ENCODE measurements around the gene SCRT2.
"Not testable (repeated sequence)": the region's sequence is repeated elsewhere in the genome, so short reads cannot be mapped to it uniquely, and the experiment has no call there.

The SCRT2 gene

DNA sequence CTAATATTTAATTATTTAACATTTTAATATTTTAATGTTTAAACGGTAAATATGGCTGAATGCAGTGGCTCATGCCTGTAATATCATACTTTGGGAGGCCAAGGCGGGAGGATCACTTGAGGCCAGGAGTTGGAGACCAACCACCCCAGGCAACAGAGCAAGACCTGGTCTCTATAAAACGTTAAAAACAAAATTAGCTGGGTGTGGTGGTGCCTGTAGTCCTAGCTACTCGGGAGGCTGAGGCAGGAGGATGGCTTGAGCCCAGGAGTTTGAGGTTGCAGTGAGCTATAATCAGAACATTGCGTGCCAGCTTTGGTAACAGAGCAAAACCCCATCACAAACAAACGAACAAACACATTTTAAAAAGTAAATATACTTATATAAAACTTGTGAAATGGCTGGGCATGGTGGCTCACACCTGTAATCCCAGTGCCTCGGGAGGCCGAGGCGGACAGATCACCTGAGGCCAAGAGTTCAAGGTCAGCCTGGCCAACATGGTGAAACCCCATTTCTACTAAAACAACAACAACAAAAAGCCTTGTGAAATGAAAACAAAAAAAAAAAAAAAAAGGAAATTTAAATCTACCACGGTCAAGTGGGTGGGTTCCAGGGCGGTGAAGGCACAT, 30.8 kb downstream of the SCRT2 start:
- no peak overlapping the region for H3K4me3 ChIP-seq (ENCODE audit: low read length)
- TF ChIP-seq, protein P1, sequence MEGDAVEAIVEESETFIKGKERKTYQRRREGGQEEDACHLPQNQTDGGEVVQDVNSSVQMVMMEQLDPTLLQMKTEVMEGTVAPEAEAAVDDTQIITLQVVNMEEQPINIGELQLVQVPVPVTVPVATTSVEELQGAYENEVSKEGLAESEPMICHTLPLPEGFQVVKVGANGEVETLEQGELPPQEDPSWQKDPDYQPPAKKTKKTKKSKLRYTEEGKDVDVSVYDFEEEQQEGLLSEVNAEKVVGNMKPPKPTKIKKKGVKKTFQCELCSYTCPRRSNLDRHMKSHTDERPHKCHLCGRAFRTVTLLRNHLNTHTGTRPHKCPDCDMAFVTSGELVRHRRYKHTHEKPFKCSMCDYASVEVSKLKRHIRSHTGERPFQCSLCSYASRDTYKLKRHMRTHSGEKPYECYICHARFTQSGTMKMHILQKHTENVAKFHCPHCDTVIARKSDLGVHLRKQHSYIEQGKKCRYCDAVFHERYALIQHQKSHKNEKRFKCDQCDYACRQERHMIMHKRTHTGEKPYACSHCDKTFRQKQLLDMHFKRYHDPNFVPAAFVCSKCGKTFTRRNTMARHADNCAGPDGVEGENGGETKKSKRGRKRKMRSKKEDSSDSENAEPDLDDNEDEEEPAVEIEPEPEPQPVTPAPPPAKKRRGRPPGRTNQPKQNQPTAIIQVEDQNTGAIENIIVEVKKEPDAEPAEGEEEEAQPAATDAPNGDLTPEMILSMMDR (IDR thresholded peaks at IDR 0.05; ENCODE audit: insufficient read depth, low read depth, low read length, missing control alignments): no peak

DNA sequence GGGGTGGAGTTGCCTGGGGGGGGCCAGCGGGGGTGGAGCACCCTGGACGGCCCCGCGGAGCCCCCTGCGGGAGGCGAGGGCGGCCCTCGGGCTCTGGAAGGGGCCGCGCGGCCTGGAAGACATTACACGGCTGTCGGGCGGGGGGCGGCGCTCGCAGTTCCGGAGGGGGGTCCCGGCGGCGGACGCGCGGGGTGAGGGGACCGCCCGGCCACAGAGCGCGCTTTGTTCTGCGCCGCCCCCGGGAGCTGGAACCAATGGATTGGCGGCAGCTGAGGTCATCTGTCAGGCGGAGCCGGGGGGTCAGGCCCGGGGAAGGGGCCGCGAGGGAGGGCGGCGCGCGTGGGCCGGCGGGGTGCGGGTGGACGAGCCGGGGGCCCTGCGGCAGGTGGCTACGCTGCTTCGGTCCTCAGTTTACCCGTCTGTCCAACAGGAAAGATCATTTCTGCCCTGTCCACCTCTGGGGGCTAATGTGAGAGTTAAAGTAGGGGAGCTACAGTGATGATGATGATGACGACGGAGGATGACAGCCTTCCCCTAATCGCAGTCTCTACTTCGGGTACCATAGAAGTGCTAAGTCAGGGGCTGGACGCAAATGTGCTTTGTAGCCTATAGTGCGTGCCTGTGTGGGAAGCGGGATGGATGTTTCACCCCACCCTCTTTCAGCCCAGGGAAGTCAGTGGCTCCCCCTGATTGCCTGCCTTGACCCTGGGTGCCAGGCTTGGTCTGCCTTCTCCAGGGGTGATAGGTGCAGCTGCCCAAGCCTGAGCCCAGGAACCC, 33.0 kb downstream of the SCRT2 start:
- no peak overlapping the region for H3K4me3 ChIP-seq (ENCODE audit: low read length)
- TF ChIP-seq, protein P1 (IDR thresholded peaks at IDR 0.05; ENCODE audit: insufficient read depth, low read depth, low read length, missing control alignments): no peak
- DNase-seq (ENCODE audit: low read depth): no peak

More for the DNA sequence above, 30.8 kb downstream of the SCRT2 start:
- DNase-seq (ENCODE audit: low read depth): no peak

DNA sequence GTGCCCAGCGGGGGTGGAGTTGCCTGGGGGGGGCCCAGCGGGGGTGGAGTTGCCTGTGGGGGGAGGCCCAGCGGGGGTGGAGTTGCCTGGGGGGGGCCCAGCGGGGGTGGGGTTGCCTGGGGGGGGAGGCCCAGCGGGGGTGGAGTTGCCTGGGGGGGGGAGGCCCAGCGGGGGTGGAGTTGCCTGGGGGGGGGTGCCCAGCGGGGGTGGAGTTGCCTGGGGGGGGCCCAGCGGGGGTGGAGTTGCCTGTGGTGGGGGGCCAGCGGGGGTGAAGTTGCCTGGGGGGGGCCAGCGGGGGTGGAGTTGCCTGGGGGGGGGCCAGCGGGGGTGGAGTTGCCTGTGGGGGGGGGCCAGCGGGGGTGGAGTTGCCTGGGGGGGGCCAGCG, 33.6 kb downstream of the SCRT2 start:
- not testable (repeated sequence) for DNase-seq (ENCODE audit: low read depth); H3K4me3 ChIP-seq (ENCODE audit: low read length)

DNA sequence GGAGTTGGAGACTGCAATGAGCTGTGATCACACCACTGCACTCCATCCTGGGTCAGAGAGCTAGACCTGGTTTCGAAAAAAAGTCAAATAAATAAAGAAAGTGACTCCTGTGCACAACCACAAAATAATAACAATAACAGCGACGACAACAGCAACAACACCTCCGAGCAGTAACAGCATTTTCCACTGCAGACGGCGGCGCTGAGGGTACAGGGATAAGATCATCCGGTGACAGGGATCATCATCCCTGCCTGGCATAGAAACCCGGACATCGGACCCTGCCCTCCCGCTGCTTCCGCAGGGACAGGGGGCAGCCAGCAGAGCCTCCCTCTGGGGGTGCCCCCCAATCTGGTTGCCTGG, 34.1 kb downstream of the SCRT2 start:
- H3K4me3 ChIP-seq (ENCODE audit: low read length): no peak overlapping the region
- DNase-seq (ENCODE audit: low read depth): no peak
- TF ChIP-seq, protein P1 (IDR thresholded peaks at IDR 0.05; ENCODE audit: insufficient read depth, low read depth, low read length, missing control alignments): no peak

DNA sequence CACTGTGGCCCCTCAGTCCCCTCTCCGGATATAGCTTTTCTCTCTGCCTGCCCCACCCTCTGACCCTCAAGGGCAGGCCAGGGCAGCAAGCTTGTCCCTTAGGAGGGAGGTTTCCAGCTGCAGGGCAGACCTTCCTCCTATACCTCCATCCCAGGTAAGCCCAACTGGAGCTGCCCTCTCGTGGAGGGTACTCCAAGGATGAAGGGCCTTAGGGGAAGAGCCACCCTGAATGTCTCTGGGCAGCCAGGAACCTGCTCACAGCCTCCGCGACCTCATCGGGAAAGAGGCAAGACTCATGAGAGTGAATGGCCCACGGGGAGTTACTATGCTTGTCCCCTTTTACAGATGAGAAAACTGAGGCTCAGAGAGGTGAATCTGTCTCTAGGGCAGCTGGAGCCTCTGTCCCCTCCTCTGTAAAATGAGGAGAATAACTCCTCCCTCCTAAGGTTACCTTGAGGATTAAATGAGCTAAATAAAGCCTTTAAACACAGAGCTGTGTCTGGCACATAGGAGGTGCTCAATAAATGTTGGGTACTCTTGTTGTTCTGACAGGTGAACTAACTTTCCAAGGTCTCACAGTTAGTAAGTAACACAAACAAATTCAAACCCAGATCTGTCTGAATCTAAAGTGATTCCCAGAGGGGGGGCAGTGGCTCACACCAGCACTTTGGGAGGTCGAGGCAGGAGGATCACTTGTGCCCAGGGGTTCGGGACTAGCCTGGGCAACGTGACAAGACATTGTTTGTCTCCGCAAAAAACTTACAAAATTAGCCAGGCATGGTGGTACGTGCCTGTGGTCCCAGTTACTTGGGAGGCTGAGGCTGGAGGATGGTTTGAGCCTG, 34.7 kb downstream of the SCRT2 start:
- DNase-seq (ENCODE audit: low read depth): no peak
- TF ChIP-seq, protein P1 (IDR thresholded peaks at IDR 0.05; ENCODE audit: insufficient read depth, low read depth, low read length, missing control alignments): no peak
- no peak overlapping the region for H3K4me3 ChIP-seq (ENCODE audit: low read length)

DNA sequence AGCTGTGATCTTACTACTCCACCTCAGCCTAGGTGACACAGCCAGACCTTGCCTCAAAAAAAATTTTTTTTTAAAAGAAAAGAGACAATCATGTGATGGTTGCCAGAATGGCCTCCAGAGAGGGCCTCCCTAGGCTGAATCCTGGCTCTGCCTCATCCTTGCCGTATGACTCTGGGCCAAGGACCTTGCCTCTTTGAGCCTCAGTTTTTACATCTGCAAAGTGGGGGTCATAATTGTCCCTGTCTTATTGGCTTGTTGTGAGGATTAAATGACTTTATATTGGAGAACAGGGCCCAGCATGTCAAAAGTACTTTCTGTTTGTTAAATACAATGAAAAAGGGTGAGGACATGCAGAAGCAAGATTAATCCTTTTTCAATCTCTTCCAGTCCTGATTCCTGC, 37.0 kb downstream of the SCRT2 start:
- no peak overlapping the region for H3K4me3 ChIP-seq (ENCODE audit: low read length)
- DNase-seq (ENCODE audit: low read depth): no peak
- TF ChIP-seq, protein P1 (IDR thresholded peaks at IDR 0.05; ENCODE audit: insufficient read depth, low read depth, low read length, missing control alignments): no peak

DNA sequence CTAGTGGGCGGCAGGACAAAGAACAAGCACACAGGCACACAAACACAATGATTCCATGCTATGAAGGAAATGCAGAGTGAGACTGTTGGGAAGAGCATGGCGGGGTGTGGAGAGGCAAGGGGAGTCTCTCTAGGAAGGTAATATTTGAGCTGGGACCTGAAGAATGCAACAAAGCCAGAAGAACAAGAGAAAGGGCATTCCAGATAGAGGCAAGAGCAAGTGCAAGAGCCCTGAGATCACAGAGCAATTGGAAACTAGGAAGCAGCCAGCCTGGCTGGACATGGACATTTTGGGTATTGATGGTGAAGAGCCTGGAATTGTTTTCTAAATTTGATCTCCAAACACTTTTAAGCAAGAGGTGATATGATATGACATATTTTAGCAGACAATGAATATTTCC, 38.0 kb downstream of the SCRT2 start:
- no peak overlapping the region for H3K4me3 ChIP-seq (ENCODE audit: low read length)
- no peak for DNase-seq (ENCODE audit: low read depth)
- TF ChIP-seq, protein P1 (IDR thresholded peaks at IDR 0.05; ENCODE audit: insufficient read depth, low read depth, low read length, missing control alignments): no peak
